CD14-positive monocyte (primary cell): Measurements from ENCODE around the gene HS1BP3. TPM values are rescaled to one million over a fixed set of nuclear protein-coding genes. Genes with fewer than 3 reads are reported as not detected.

ENCODE experiments used
- DNase-seq, 3 donors: peaks; one replicate each; pipeline ENCODE4 v3.0.0-alpha.2; 2011 to 2022
- H2AFZ ChIP-seq: 2 replicates; pipeline ENCODE4 v1.6.0; 2012; ENCODE audit warnings: mild to moderate bottlenecking, low read depth, low read length, inconsistent platforms; ENCODE audit not compliant: insufficient read depth, poor library complexity, severe bottlenecking
- H3K27ac ChIP-seq, 2 donors: 1 replicate in 1 of 2; 2 replicates in 1 of 2; pipeline ENCODE4 v1.5.1; 2012 to 2013; ENCODE audit warnings: low read length in 2 of 2, control low read depth in 1 of 2, inconsistent platforms in 1 of 2, low read depth in 1 of 2, mild to moderate bottlenecking in 1 of 2
- H3K27me3 ChIP-seq, 2 donors: one replicate each; pipeline versions ENCODE4 v1.6.0 to v1.6.1; 2011 to 2013; ENCODE audit warnings: low read length in 2 of 2; ENCODE audit not compliant: control insufficient read depth in 2 of 2, insufficient read depth in 2 of 2
- H3K36me3 ChIP-seq, 2 donors: replicated peaks in 1 of 2; 1 replicate in 1 of 2; 2 replicates in 1 of 2; pipeline versions ENCODE4 v1.5.1 to v1.6.1; 2012 to 2013; ENCODE audit warnings: low read length in 2 of 2, control low read depth in 1 of 2, inconsistent platforms in 1 of 2, mild to moderate bottlenecking in 1 of 2; ENCODE audit not compliant: insufficient read depth in 2 of 2, control insufficient read depth in 1 of 2
- H3K4me1 ChIP-seq, 2 donors: 1 replicate in 1 of 2; 2 replicates in 1 of 2; pipeline versions ENCODE4 v1.5.1 to v1.6.1; 2012 to 2013; ENCODE audit warnings: low read length in 2 of 2, control low read depth in 1 of 2, inconsistent platforms in 1 of 2, mild to moderate bottlenecking in 1 of 2, moderate library complexity in 1 of 2; ENCODE audit not compliant: insufficient read depth in 2 of 2, control insufficient read depth in 1 of 2
- H3K4me2 ChIP-seq: replicated peaks from 2 replicates; pipeline ENCODE3; 2012; ENCODE audit warnings: low read length, moderate library complexity, mild to moderate bottlenecking; ENCODE audit not compliant: poor library complexity, severe bottlenecking; ENCODE audit errors: extremely low read depth
- H3K4me3 ChIP-seq, 3 experiments: fragments of 200-600 bp in 1 of 3; sonication (generic) in 1 of 3; replicated peaks in 1 of 3; 1 replicate in 2 of 3; 2 replicates in 1 of 3; pipeline ENCODE4 v1.5.1; 2011 to 2013; ENCODE audit warnings: low read length in 3 of 3, mild to moderate bottlenecking in 3 of 3, control low read depth in 2 of 3, low read depth in 2 of 3, inconsistent platforms in 1 of 3, moderate library complexity in 1 of 3
- H3K79me2 ChIP-seq: 2 replicates; pipeline ENCODE4 v1.6.0; 2012; ENCODE audit warnings: mild to moderate bottlenecking, control low read depth, inconsistent platforms, low read length, moderate library complexity; ENCODE audit not compliant: insufficient read depth
- H3K9ac ChIP-seq: 2 replicates; pipeline ENCODE4 v1.6.0; 2017; ENCODE audit warnings: low read length, mild to moderate bottlenecking; ENCODE audit not compliant: insufficient read depth, poor library complexity, severe bottlenecking
- H3K9me3 ChIP-seq, 2 donors: replicated peaks in 1 of 2; 1 replicate in 1 of 2; 2 replicates in 1 of 2; pipeline versions ENCODE4 v1.5.1 to v1.6.1; 2012 to 2013; ENCODE audit warnings: low read length in 2 of 2, control low read depth in 1 of 2; ENCODE audit not compliant: control insufficient read depth in 1 of 2, insufficient read depth in 1 of 2
- H4K20me1 ChIP-seq: 2 replicates; pipeline ENCODE4 v1.6.0; 2012; ENCODE audit warnings: mild to moderate bottlenecking, low read length, control low read depth, moderate library complexity; ENCODE audit not compliant: insufficient read depth
- H3K27ac Mint-ChIP-seq, 7 donors: one replicate each; pipeline ENCODE4 v1.8.0; 2020; ENCODE audit warnings: mild to moderate bottlenecking in 7 of 7, mixed read lengths in 7 of 7, moderate library complexity in 6 of 7, inconsistent platforms in 2 of 7
- H3K27me3 Mint-ChIP-seq, 3 donors: one replicate each; pipeline ENCODE4 v1.8.0; 2021 to 2022; ENCODE audit warnings: low read depth in 3 of 3, mild to moderate bottlenecking in 3 of 3, mixed read lengths in 3 of 3, moderate library complexity in 3 of 3, inconsistent platforms in 1 of 3
- H3K36me3 Mint-ChIP-seq, 2 donors: one replicate each; pipeline ENCODE4 v1.8.0; 2020; ENCODE audit warnings: mixed read lengths in 2 of 2, inconsistent platforms in 1 of 2, mild to moderate bottlenecking in 1 of 2
- H3K4me1 Mint-ChIP-seq: one replicate; pipeline ENCODE4 v1.8.0; 2020; ENCODE audit warnings: mild to moderate bottlenecking, mixed read lengths
- H3K4me3 Mint-ChIP-seq, 2 donors: one replicate each; pipeline ENCODE4 v1.8.0; 2020; ENCODE audit warnings: mild to moderate bottlenecking in 2 of 2, mixed read lengths in 2 of 2, moderate library complexity in 1 of 2
- H3K9me3 Mint-ChIP-seq, 7 donors: one replicate each; pipeline ENCODE4 v1.8.0; 2020 to 2022; ENCODE audit warnings: mixed read lengths in 7 of 7, mild to moderate bottlenecking in 6 of 7, moderate library complexity in 6 of 7, inconsistent platforms in 2 of 7
- CTCF ChIP-seq: fragments of 200-600 bp; IDR thresholded peaks from one replicate; pipeline ENCODE4 v1.8.0; 2022; ENCODE audit warnings: antibody characterized with exemption, mild to moderate bottlenecking
- WGBS: methylation state at CpG from one replicate; pipeline ENCODE4 v1.1.5; 2013; ENCODE audit warnings: missing lambda C conversion rate; ENCODE audit not compliant: insufficient coverage; 5-methylcytosine and 5-hydroxymethylcytosine counted together
- intact Hi-C, 2 donors: fragments of 100-400 bp; cut with micrococcal nuclease; formaldehyde crosslinking; loops; one replicate each; pipeline versions ENCODE4 v1.15.0 to v1.15.1; 2023
- polyA plus RNA-seq, 3 donors: library from polyadenylated mRNA; depleted of rRNA in 1 of 3; unstranded in 2 of 3; stranded (reverse) in 1 of 3; fragments of 300-500 nt in 2 of 3; fragments of >200 nt in 1 of 3; fragmentation: Illumina TruSeq in 2 of 3; gene quantifications; 1 replicate in 2 of 3; 2 replicates in 1 of 3; pipeline ENCODE4 v1.2.3, GENCODE V29; 2012 to 2021

The HS1BP3 gene
- polyA plus RNA-seq, 3 donors = 45.1 to 48.9 (median 45.4) TPM

- Mint-ChIP-seq H3K4me1 (peaks cover 2% of the 10 kb centered on the region), H3K27me3 (peaks cover 0 to under 1% (median 0%) of the 10 kb centered on the region in 3 donors), H3K27ac (peak overlapping the region in 1 of 7 donors; percentile 7), H3K9me3 (no peaks in the 10 kb centered on the region), H3K36me3 (peaks cover 75 to 95% of the 10 kb centered on the region in 2 donors), H3K4me3 (no peak overlapping the region)
- H4K20me1 ChIP-seq = peaks cover 63% of the 10 kb centered on the region
- H3K4me3 ChIP-seq = no peak overlapping the region
- H3K9me3 ChIP-seq = no peaks in the 10 kb centered on the region
- H3K27me3 ChIP-seq = no peaks in the 10 kb centered on the region
- intact Hi-C loops = loop anchor here in 1 of 2 donors (5.0 kb wide), 1 partner anchor 241 kb away; no protein-coding TSS in a partner anchor
- peaks cover 5% of the 10 kb centered on the region for H3K79me2 ChIP-seq
- no peak overlapping the region for H3K27ac ChIP-seq
- no peak overlapping the region for H3K9ac ChIP-seq
- DNase-seq = no peak
- H3K4me2 ChIP-seq = no peak overlapping the region
- peaks cover 85 to 98% of the 10 kb centered on the region in 2 donors for H3K36me3 ChIP-seq
- H3K4me1 ChIP-seq = no peaks in the 10 kb centered on the region
- WGBS = 97% methylated on average over 11 of the region's 13 CpGs
- H2AFZ ChIP-seq = no peak overlapping the region
- no peak for TF ChIP-seq CTCF
Observed at GRCh38 chr2:20638014-20638413, 12.9 kb downstream of the HS1BP3 start.

DNA sequence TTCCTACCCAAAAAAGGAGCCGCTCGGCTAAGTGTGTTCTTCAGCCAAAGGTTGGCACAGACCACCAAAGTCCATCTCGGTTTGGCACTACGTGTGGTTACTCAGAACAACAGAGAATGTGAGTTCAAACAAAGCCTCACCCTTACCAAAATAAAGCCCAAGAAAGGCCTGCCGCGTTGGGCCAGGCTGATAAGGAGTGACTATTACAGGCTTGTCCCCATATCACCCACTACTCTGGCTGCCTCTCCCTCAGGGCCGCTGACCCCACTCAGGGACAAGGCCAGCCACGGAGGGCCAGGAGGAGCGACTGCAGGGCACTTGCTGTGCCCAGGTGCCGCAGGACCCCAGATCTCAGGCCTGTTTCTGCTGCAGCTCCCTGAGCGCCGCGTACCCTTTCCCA is 13.8 kb downstream of the HS1BP3 start:
- no peak overlapping the region for H3K4me2 ChIP-seq
- no peaks in the 10 kb centered on the region for H3K27me3 ChIP-seq
- Mint-ChIP-seq H3K27me3 (no peaks in the 10 kb centered on the region), H3K27ac (no peak overlapping the region), H3K36me3 (peaks cover 72 to 88% of the 10 kb centered on the region in 2 donors), H3K4me3 (no peak overlapping the region), H3K9me3 (no peaks in the 10 kb centered on the region), H3K4me1 (no peaks in the 10 kb centered on the region)
- H3K4me1 ChIP-seq = no peaks in the 10 kb centered on the region
- DNase-seq = no peak
- H4K20me1 ChIP-seq = peaks cover 61% of the 10 kb centered on the region
- no peak overlapping the region for H3K27ac ChIP-seq
- H3K9ac ChIP-seq = no peak overlapping the region
- no peak overlapping the region for H2AFZ ChIP-seq
- WGBS = 97% methylated on average over 7 of the region's 13 CpGs
- no peak overlapping the region for H3K4me3 ChIP-seq
- peaks cover 5% of the 10 kb centered on the region for H3K79me2 ChIP-seq
- H3K9me3 ChIP-seq = no peaks in the 10 kb centered on the region
- no peak for TF ChIP-seq CTCF
- peaks cover 86 to 100% of the 10 kb centered on the region in 2 donors for H3K36me3 ChIP-seq
- intact Hi-C loops = loop anchor here in 1 of 2 donors (5.0 kb wide), 1 partner anchor 240 kb away; no protein-coding TSS in a partner anchor
